COLO668 (cell line): ENCODE data around the gene CTIF.
"Not testable (repeated sequence)": the region's sequence is repeated elsewhere in the genome, so short reads cannot be mapped to it uniquely, and the experiment has no call there.

ENCODE experiments used
- DNase-seq: peaks from one replicate; lab custom pipeline; 2025; ENCODE audit not compliant: unreplicated experiment; lab: John Stamatoyannopoulos, UW

Gene CTIF

GRCh38 chr18:48857023-48857694, 318.3 kb downstream of the CTIF start:
- no peak for DNase-seq

GRCh38 chr18:48858676-48859075, 319.8 kb downstream of the CTIF start:
- no peak for DNase-seq

- no peak for DNase-seq
Measured at GRCh38 chr18:48859311-48860268, 320.8 kb downstream of the CTIF start.

GRCh38 chr18:48860269-48861180, 321.7 kb downstream of the CTIF start:
- no peak for DNase-seq

DNA sequence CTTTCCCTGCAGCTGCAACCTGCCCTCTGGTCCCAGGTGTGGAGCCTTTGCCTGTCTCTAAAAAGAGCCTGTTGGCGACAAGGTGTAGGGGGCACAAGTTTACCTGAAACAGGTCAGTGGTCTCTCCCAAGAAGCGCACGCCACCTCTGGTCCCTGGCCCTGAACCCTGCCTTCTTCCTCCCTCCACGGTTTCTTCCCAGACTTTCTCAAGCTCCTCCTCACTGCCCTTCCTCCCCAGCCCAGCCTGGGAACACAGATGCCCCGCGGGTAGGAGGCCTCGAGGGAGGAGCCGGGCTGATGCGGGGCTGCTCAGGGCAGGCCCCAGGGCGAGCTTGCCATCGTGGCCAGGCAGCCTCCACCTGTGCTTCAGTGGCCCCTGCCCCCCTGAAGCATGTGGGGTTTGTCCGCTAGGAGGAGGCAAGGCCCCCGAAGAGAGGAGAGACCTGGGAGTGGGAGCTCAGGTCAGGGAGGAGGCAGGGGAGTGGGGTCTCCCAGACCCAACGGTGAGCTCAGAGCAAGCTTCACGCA, 322.4 kb downstream of the CTIF start:
- no peak for DNase-seq

DNA sequence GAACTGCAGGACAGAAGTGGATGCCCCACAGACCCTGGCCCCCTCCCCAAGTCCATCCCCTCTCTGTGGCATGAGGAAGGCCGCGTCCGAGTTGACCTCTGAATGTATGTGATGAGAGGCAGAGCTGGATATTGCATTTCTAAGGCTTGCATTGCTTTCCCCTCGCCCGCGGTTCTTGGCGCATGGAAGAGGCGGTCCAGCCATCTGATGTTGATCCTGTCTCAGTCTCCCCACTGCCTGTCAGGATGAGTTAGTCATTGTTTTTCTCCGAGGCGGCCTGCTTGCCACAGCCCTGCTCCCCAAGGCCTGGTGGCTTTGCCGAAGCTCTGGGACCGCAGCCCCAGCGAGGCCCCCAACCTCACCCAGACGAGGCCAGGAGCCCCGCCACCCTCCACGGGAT, 323.3 kb downstream of the CTIF start:
- no peak for DNase-seq

GRCh38 chr18:48862678-48863270, 323.9 kb downstream of the CTIF start:
- DNase-seq, result no peak

DNA sequence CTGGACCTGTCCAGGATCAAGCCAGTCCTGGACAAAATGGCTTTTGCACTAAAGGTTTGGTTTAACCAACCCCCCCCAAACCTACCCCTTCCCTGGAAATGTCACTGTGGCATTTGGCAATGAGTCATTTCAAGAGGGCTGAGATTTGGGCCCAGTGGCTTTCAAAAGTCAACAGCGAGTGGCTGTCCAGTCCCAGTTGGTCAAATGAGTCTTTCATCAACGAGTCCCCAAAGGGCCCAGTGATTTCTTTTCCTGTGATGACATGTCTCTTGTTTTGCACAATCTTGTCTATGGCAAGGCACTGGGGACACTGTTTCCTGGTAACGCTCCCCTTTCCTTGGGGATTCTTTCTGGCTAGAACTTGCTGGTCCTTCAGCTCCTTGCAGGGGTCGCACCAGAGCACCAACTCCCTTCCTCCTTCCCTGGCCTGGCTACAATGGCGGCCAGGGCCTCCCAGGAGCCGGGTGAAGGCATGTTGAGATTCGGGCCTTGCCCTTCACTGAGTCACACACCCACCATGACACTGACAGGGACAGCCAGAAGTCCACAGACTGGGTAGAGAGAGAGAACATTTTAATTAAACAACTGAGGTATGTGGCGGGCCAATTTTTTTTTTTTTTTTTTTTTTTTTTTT, 324.7 kb downstream of the CTIF start:
- no peak for DNase-seq

- no peak for DNase-seq
Measured at GRCh38 chr18:48864876-48865275, 326.0 kb downstream of the CTIF start.

DNA sequence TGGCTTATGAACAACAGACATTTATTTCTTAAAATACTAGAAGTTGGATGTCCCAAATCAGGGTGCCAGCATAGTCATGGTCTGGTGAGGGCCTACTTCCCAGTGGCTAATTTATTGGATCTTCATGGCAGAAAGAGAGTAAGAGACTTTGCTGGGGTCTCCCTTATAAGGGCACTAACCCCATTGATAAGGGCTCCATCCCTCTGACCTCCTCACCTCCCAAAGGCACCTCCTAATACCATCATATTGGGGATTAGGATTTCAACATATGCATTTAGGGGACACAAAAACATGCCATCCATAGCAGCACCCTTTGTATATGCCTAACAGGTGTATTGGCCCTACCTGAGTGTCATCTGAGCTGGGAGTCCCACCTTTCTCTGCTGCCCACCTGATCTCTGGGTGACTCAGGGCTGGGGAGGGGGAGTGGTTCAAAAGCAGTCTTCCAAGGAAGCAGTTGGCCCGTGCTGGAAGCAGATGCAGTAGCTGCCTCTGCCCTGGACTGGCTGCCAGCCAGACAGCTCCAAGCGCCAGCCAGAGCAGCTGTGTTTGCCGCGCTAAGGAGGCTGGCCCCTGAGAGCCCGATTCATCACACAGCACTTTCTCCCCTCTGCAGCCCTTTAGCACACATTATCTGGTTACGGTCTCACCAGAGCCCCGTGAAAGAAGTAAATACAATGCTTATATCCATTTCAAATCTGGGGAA, 327.4 kb downstream of the CTIF start:
- DNase-seq, result peak; percentile 85

- no peak for DNase-seq
Measured at GRCh38 chr18:48866856-48867255, 328.0 kb downstream of the CTIF start.

DNA sequence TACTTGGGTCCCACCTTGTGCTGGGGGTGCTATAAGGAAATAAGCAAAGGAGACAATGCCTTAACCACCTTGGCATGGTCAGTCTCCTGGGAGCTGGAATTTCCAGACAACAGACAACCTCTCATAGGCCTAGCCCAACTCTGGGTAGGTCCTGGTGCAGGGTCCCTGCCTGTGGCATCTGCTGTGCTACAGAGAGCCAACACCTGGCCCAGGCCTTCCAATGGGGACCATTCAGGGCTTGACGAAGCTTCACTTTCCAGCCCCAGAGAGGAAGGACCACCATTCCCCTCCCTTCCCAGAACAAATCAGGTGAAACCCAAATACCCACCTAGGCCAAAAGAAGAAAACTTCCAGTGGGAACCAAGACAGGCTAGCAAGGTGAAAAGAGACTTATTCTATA, 329.1 kb downstream of the CTIF start:
- no peak for DNase-seq

DNA sequence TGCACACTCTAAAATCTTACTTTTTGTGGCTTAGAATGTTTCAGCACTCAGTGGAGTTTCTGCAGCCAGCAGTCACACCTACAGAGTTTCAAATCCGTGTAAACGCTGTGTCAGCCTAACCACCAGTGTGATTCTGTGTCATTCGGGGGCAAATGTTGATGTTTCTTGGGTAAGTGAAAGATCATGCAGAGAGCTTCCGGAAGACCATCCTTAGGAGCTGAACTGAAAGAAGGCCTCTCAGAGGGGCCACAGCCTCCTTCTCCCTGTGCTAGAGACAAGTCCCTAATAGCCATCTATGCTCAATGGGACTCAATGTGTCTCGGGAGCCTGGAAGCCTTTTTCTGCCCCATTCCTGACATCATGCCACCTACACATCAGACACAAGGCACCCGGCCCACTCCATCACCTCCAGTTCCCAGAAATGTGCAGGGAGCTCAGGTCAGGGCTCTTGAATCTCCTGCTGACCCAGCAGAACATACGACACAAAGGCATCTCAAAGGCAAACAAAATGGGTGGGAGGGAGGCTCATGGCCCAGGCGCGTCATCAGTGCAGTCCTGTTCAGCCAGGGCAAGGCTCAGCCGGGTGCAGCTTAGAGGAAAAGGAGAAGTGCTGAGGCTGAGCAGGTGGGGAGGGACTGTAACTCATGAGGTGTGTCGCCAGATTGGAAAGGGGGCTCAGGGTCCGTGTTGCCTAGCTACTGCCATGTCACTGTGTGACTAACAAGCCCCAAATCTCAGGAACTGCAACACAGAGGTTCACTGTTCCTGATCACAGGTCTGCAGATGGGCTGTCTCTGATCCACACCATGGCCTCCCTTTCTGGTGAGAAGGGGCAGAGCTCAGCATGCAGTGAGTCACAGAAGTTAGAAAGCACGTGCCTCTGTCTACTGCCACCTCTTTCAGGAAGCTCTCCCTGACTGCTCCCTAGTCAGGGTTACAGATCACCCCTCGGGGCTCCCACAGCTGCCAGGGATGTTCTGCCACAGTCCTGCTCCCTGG, 329.9 kb downstream of the CTIF start:
- DNase-seq, result no peak

DNA sequence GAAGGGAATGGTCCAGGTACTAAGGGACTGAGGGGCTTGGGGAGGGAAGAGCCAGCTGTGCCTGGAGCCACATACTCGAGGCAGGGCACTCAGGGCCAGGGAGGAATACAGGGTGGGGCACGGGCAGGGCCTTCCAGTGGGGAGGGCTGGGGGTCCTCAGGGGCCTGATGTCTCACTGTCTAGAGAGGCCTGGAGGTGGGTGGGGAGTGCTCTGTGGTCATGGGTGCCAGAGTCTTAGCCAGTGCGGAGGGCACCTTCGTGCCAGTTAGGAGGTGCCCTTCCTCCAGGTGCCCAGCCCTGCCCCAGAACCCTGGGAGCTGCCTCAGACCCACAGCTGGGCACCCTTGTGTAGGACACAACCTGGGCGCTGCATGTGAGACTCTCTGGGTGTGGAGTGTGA, 330.8 kb downstream of the CTIF start:
- DNase-seq, result no peak

DNA sequence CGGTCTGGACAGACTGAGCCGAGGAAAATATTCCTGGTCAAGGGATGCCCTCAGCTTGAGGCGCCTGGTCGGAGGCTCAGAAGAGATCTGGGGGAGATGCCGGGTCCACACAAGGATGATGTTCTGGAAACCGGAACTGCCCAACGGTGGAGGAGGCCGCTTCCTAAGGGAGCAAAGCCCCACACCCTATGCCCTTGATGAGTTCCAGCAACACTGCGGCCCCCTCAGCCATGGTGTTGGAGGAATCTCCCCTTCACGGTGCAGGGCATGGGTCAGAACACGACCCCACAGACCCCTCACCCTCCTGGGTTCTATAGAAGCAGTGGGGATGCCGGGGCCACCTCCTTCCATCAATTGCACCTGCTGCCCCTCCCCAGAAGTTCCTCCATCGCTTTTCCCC, 332.1 kb downstream of the CTIF start:
- DNase-seq, result not testable (repeated sequence)

DNA sequence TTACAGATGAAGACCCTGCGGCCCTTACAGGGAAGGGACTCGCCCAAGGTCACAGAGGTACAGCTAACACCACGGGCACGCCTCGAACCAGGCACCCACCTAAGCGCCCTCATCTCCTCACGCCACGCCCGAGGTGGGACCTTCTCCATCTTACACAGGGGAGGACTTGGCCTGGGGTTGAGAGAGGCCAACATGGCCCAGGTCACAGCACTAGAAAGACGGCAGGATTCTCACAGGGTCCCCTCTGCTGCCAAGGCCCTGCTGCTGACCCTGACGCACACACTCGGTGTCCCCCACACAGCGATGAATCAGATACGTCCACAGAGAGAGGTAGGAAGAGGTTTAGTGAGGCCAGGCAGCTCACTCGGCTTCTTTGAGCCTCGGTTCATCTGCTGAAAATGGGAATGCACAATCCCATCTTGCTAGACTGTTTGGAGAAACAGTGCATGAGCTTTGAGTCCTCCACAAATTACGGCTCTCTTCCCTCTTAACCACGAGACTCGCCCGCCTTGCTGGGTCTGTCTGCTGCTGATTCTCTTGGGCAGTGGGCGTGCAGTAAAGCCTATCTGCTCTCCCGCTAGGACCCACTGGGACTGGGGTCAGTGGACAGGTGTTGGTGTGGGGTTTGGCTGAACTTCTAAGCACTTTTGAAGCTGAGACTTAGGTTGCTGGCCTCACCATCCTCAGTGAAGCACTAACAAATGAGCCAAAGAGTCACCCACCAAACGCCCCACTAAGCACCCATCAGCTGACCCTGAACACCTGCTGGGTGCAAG, 332.7 kb downstream of the CTIF start:
- no peak for DNase-seq
